ENCODE results near the gene CA4.

The CA4 gene

GRCh38 chr17:60164697-60165096, 14.9 kb downstream of the CA4 start:
- Histone ChIP-seq H3K4me3 (ENCODE audit: low read length in 2 of 2) (no peak overlapping the region), H3K14ac (ENCODE audit: low read length) (no peak overlapping the region), H4K91ac (ENCODE audit: low read depth, low read length, poor library complexity) (no peak overlapping the region), H2BK5ac (ENCODE audit: low read length) (no peak overlapping the region), H3K79me1 (ENCODE audit: low read depth, low read length) (no peaks in the 10 kb centered on the region), H3K27me3 (ENCODE audit: control insufficient read depth in 3 of 3, insufficient read depth in 3 of 3, low read depth in 1 of 3, low read length in 3 of 3) (no peaks in the 10 kb centered on the region), H3K4me1 (ENCODE audit: control insufficient read depth in 2 of 2, insufficient read depth in 1 of 2, low read depth in 1 of 2, low read length in 2 of 2) (peaks cover 30 to 35% of the 10 kb centered on the region in 2 donors), H3K23ac (ENCODE audit: low read depth, low read length, poor library complexity) (no peak overlapping the region), H2BK120ac (ENCODE audit: low read depth, low read length) (no peak overlapping the region), H2AK5ac (ENCODE audit: low read depth, low read length) (no peak overlapping the region), H3K9me3 (replicated peaks in 1 of 2; ENCODE audit: control insufficient read depth in 2 of 2, insufficient read depth in 1 of 2, low read depth in 1 of 2, low read length in 2 of 2) (no peaks in the 10 kb centered on the region), H2BK15ac (ENCODE audit: low read length) (no peak overlapping the region), H2AFZ (ENCODE audit: low read length) (no peak overlapping the region), H4K8ac (ENCODE audit: low read depth, low read length) (no peak overlapping the region), H3K36me3 (replicated peaks in 1 of 2; ENCODE audit: control insufficient read depth in 2 of 2, insufficient read depth in 2 of 2, low read length in 2 of 2) (no peaks in the 10 kb centered on the region), H3K4ac (ENCODE audit: low read length) (no peak overlapping the region), H3K27ac (replicated peaks; ENCODE audit: low read length) (no peak overlapping the region), H3K4me2 (ENCODE audit: insufficient read depth, low read length, poor library complexity, severe bottlenecking) (no peak overlapping the region), H3K18ac (ENCODE audit: low read length) (no peak overlapping the region), H3K9ac (ENCODE audit: low read depth, low read length, poor library complexity) (no peak overlapping the region), H2BK12ac (ENCODE audit: low read length) (no peak overlapping the region)
- no CpG with 5 or more reads among the region's 5 CpGs for WGBS, 2 donors (ENCODE audit: extremely low coverage in 2 of 2, insufficient read length in 2 of 2, insufficient replicate concordance in 1 of 2)
- DNase-seq (ENCODE audit: low spot score), result no peak

GRCh38 chr17:60165223-60165622, 15.4 kb downstream of the CA4 start:
- WGBS, 2 donors (ENCODE audit: extremely low coverage in 2 of 2, insufficient read length in 2 of 2, insufficient replicate concordance in 1 of 2), result no CpG with 5 or more reads among the region's 5 CpGs
- no peak overlapping the region for H3K4ac ChIP-seq (ENCODE audit: low read length)
- no peak overlapping the region for H3K9ac ChIP-seq (ENCODE audit: low read depth, low read length, poor library complexity)
- H2BK15ac ChIP-seq (ENCODE audit: low read length), result peak overlapping the region; percentile 31
- H3K27ac ChIP-seq (replicated peaks; ENCODE audit: low read length), result no peak overlapping the region
- no peaks in the 10 kb centered on the region for H3K79me1 ChIP-seq (ENCODE audit: low read depth, low read length)
- no peak for DNase-seq (ENCODE audit: low spot score)
- H3K18ac ChIP-seq (ENCODE audit: low read length), result peak overlapping the region; percentile 35
- H3K23ac ChIP-seq (ENCODE audit: low read depth, low read length, poor library complexity), result no peak overlapping the region
- H2BK120ac ChIP-seq (ENCODE audit: low read depth, low read length), result no peak overlapping the region
- no peak overlapping the region for H2BK5ac ChIP-seq (ENCODE audit: low read length)
- no peak overlapping the region for H4K8ac ChIP-seq (ENCODE audit: low read depth, low read length)
- H3K27me3 ChIP-seq (ENCODE audit: control insufficient read depth in 3 of 3, insufficient read depth in 3 of 3, low read depth in 1 of 3, low read length in 3 of 3), result no peaks in the 10 kb centered on the region
- no peaks in the 10 kb centered on the region for H3K36me3 ChIP-seq (replicated peaks in 1 of 2; ENCODE audit: control insufficient read depth in 2 of 2, insufficient read depth in 2 of 2, low read length in 2 of 2)
- H2AK5ac ChIP-seq (ENCODE audit: low read depth, low read length), result peak overlapping the region; percentile 73
- H3K14ac ChIP-seq (ENCODE audit: low read length), result no peak overlapping the region
- H2AFZ ChIP-seq (ENCODE audit: low read length), result no peak overlapping the region
- H3K4me3 ChIP-seq (ENCODE audit: low read length in 2 of 2), result no peak overlapping the region
- no peaks in the 10 kb centered on the region for H3K9me3 ChIP-seq (replicated peaks in 1 of 2; ENCODE audit: control insufficient read depth in 2 of 2, insufficient read depth in 1 of 2, low read depth in 1 of 2, low read length in 2 of 2)
- H3K4me2 ChIP-seq (ENCODE audit: insufficient read depth, low read length, poor library complexity, severe bottlenecking), result no peak overlapping the region
- H4K91ac ChIP-seq (ENCODE audit: low read depth, low read length, poor library complexity), result no peak overlapping the region
- H3K4me1 ChIP-seq (ENCODE audit: control insufficient read depth in 2 of 2, insufficient read depth in 1 of 2, low read depth in 1 of 2, low read length in 2 of 2), result peaks cover 33 to 38% of the 10 kb centered on the region in 2 donors
- H2BK12ac ChIP-seq (ENCODE audit: low read length), result no peak overlapping the region

GRCh38 chr17:60165971-60166370, 16.2 kb downstream of the CA4 start:
- WGBS, 2 donors (ENCODE audit: extremely low coverage in 2 of 2, insufficient read length in 2 of 2, insufficient replicate concordance in 1 of 2), result no CpG with 5 or more reads among the region's 5 CpGs
- Histone ChIP-seq H2BK12ac (ENCODE audit: low read length) (no peak overlapping the region), H2BK15ac (ENCODE audit: low read length) (no peak overlapping the region), H3K23ac (ENCODE audit: low read depth, low read length, poor library complexity) (no peak overlapping the region), H3K27me3 (ENCODE audit: control insufficient read depth in 3 of 3, insufficient read depth in 3 of 3, low read depth in 1 of 3, low read length in 3 of 3) (no peaks in the 10 kb centered on the region), H3K4me2 (ENCODE audit: insufficient read depth, low read length, poor library complexity, severe bottlenecking) (no peak overlapping the region), H2BK120ac (ENCODE audit: low read depth, low read length) (no peak overlapping the region), H2BK5ac (ENCODE audit: low read length) (no peak overlapping the region), H3K4me1 (ENCODE audit: control insufficient read depth in 2 of 2, insufficient read depth in 1 of 2, low read depth in 1 of 2, low read length in 2 of 2) (peaks cover 33 to 36% of the 10 kb centered on the region in 2 donors), H3K9ac (ENCODE audit: low read depth, low read length, poor library complexity) (no peak overlapping the region), H3K9me3 (replicated peaks in 1 of 2; ENCODE audit: control insufficient read depth in 2 of 2, insufficient read depth in 1 of 2, low read depth in 1 of 2, low read length in 2 of 2) (no peaks in the 10 kb centered on the region), H3K4ac (ENCODE audit: low read length) (no peak overlapping the region), H2AFZ (ENCODE audit: low read length) (no peak overlapping the region), H3K4me3 (ENCODE audit: low read length in 2 of 2) (no peak overlapping the region), H3K18ac (ENCODE audit: low read length) (peak overlapping the region; percentile 76), H3K36me3 (replicated peaks in 1 of 2; ENCODE audit: control insufficient read depth in 2 of 2, insufficient read depth in 2 of 2, low read length in 2 of 2) (no peaks in the 10 kb centered on the region), H3K79me1 (ENCODE audit: low read depth, low read length) (no peaks in the 10 kb centered on the region), H3K27ac (replicated peaks; ENCODE audit: low read length) (no peak overlapping the region), H3K14ac (ENCODE audit: low read length) (no peak overlapping the region), H4K91ac (ENCODE audit: low read depth, low read length, poor library complexity) (no peak overlapping the region), H4K8ac (ENCODE audit: low read depth, low read length) (no peak overlapping the region), H2AK5ac (ENCODE audit: low read depth, low read length) (peak overlapping the region; percentile 41)
- no peak for DNase-seq (ENCODE audit: low spot score)

GRCh38 chr17:60167065-60167741, 17.4 kb downstream of the CA4 start:
- no CpG with 5 or more reads among the region's 11 CpGs for WGBS, 2 donors (ENCODE audit: extremely low coverage in 2 of 2, insufficient read length in 2 of 2, insufficient replicate concordance in 1 of 2)
- H3K23ac ChIP-seq (ENCODE audit: low read depth, low read length, poor library complexity), result no peak overlapping the region
- no peak overlapping the region for H3K9ac ChIP-seq (ENCODE audit: low read depth, low read length, poor library complexity)
- peak overlapping the region; percentile 7 for H3K18ac ChIP-seq (ENCODE audit: low read length)
- no peaks in the 10 kb centered on the region for H3K36me3 ChIP-seq (replicated peaks in 1 of 2; ENCODE audit: control insufficient read depth in 2 of 2, insufficient read depth in 2 of 2, low read length in 2 of 2)
- H3K4me1 ChIP-seq (ENCODE audit: control insufficient read depth in 2 of 2, insufficient read depth in 1 of 2, low read depth in 1 of 2, low read length in 2 of 2), result peaks cover 21 to 23% of the 10 kb centered on the region in 2 donors
- no peak overlapping the region for H2AK5ac ChIP-seq (ENCODE audit: low read depth, low read length)
- H2BK5ac ChIP-seq (ENCODE audit: low read length), result no peak overlapping the region
- no peak overlapping the region for H4K8ac ChIP-seq (ENCODE audit: low read depth, low read length)
- no peak for DNase-seq (ENCODE audit: low spot score)
- H3K14ac ChIP-seq (ENCODE audit: low read length), result no peak overlapping the region
- no peak overlapping the region for H2BK120ac ChIP-seq (ENCODE audit: low read depth, low read length)
- no peak overlapping the region for H3K4me3 ChIP-seq (ENCODE audit: low read length in 2 of 2)
- no peak overlapping the region for H4K91ac ChIP-seq (ENCODE audit: low read depth, low read length, poor library complexity)
- peak overlapping the region; percentile 33 for H2BK12ac ChIP-seq (ENCODE audit: low read length)
- no peak overlapping the region for H3K4me2 ChIP-seq (ENCODE audit: insufficient read depth, low read length, poor library complexity, severe bottlenecking)
- H3K27ac ChIP-seq (replicated peaks; ENCODE audit: low read length), result no peak overlapping the region
- H3K9me3 ChIP-seq (replicated peaks in 1 of 2; ENCODE audit: control insufficient read depth in 2 of 2, insufficient read depth in 1 of 2, low read depth in 1 of 2, low read length in 2 of 2), result no peaks in the 10 kb centered on the region
- H2AFZ ChIP-seq (ENCODE audit: low read length), result peak overlapping the region; percentile 63
- peak overlapping the region; percentile 43 for H2BK15ac ChIP-seq (ENCODE audit: low read length)
- H3K79me1 ChIP-seq (ENCODE audit: low read depth, low read length), result no peaks in the 10 kb centered on the region
- H3K4ac ChIP-seq (ENCODE audit: low read length), result no peak overlapping the region
- no peaks in the 10 kb centered on the region for H3K27me3 ChIP-seq (ENCODE audit: control insufficient read depth in 3 of 3, insufficient read depth in 3 of 3, low read depth in 1 of 3, low read length in 3 of 3)
